GM21390 (cell line): ENCODE results near the gene EID2B.

Source experiments
- ATAC-seq: cut with Tn5 transposase; IDR thresholded peaks from one replicate; pipeline ENCODE4 v1.9.1; 2021; ENCODE audit not compliant: unreplicated experiment

EID2B gene

DNA sequence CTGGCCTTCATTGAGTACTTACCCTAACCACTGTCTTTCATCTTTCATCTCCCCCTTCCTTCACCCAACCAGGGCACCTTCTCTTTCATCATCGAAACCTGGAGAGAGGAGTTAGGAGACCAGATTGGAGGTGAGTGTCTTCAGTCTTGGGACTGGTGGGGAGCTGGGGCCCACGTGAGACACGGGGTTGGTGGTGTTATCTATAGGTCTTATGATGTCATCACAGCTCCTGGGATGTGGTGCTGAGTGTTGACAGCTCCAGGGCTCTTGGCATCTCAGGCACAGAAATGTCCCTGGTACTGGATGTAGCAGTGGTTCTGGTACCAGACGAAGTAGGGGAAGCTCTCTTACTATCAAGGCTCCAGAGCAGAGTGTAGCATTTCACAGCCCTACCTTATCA, 32.1 kb downstream of the EID2B start:
- ATAC-seq: no peak

DNA sequence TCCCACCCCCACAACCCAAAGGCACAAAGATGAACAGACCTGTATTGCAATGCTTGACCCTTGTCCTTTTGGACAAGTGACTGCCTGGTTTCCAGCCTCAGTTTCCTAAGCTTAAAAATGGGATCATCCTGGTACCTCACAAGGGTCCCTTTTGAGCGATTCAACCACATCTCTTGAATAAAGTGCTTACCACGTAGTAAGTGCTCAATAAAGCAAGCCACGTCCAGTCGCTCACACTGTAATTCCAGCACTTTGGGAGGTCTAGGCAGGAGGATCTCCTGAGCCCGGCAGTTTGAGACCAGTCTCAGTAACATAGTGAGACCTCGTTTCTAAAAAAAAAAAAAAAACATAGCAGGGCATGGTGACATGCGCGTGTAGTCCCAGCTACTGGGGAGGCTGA, 32.7 kb downstream of the EID2B start:
- no peak for ATAC-seq

DNA sequence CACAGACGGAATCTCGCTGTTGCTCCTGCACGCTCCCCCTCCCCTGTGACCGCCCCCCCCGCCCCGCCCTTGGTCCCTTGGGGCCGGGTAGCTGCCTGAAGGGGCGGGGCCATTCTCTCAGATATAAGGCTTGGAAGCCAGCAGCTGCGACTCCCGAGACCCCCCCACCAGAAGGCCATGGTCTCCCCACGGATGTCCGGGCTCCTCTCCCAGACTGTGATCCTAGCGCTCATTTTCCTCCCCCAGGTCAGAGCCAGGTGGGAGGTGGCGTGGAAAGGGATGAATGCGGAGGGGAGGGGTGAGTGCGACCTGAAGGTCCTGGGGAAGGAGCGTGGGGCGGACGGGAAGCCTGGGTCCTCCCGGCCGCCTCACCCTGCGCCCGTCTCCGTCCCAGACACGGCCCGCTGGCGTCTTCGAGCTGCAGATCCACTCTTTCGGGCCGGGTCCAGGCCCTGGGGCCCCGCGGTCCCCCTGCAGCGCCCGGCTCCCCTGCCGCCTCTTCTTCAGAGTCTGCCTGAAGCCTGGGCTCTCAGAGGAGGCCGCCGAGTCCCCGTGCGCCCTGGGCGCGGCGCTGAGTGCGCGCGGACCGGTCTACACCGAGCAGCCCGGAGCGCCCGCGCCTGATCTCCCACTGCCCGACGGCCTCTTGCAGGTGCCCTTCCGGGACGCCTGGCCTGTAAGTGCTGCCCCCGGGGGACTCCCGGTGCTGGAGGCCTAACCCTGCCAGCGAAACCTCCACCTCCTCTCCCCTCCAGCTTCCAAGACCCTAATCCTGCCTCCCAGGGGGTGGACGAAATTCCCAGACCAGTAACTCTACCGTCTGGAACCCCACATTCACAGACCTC, 33.6 kb downstream of the EID2B start, which contains the start of gene DLL3:
Gene DLL3 (plus strand): TSS at position 150 of the 845 bp plus-strand sequence. CDS start 28 bp downstream, at position 178.
- no peak for ATAC-seq

- no peak for ATAC-seq
These were observed 34.5 kb downstream of the EID2B start for GRCh38 chr19:39497996-39498797.

DNA sequence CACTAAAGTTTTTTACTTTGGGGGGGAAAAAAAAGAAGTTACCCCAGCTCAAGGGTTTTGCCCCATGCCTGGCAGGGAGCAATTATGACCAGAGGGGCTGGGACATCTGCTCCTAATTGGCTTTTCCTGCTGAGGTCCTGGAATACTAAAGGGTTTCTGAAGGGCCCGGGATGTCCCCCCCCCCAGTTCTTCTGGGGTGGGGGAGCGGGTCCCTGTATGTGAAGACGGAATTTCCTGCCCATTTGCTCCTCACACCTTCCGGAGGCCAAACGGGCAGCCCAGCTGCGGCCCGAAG, 35.0 kb downstream of the EID2B start:
- ATAC-seq: no peak

DNA sequence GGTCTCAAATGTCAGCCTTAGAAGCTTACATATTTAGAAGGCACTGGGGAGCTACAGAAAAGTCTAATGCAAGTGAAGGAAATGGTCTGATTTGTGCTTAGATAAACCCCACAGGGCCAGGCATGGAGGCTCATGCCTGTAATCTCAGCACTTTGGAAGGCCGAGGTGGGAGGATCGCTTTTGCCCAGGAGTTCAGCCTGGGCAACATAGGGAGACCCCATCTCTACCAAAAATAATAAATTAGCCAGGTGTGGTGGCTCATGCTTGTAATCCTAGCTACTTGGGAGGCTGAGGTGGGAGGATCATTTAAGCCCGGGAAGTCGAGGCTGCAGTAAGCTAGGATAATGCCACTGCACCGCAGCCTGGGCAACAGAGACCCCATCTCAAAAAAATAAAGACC, 36.6 kb downstream of the EID2B start:
- no peak for ATAC-seq

DNA sequence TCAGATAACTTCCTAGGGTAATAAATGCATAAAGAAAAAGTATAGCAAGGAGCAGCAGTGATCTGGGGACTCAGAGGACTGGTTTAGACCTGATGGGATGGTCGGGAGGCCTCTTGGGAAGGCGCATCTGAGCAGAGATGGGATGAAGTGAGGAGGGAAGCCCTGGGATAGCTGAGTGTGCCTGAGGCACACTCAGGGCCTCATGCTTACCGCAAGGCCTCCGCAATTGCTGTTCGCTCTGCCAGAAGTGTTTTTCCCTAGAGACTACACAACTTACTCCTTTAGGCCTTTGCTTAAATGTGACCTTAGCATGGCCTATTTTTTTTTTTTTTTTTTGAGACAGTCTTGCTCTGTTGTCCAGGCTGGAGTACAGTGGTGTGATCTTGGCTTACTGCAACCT, 38.0 kb downstream of the EID2B start:
- ATAC-seq: no peak

DNA sequence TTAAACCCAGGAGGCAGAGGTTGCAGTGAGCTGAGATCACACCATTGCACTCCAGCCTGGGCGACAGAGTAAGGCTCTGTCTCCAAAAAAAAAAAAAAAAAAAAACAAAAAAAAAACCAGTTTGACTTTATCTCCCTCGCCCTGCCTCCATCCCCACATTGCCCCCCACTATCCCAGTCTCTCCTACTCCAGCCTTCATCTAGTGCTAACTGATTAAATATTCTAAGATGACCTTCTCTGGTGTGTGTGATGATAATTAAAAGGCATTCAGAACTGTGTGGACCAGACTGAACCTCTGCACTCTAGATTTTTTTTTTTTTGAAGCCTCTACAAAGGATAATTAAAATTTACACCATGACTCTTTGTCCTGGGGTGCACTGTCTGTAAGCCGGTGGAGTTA, 39.9 kb downstream of the EID2B start:
- ATAC-seq: no peak

DNA sequence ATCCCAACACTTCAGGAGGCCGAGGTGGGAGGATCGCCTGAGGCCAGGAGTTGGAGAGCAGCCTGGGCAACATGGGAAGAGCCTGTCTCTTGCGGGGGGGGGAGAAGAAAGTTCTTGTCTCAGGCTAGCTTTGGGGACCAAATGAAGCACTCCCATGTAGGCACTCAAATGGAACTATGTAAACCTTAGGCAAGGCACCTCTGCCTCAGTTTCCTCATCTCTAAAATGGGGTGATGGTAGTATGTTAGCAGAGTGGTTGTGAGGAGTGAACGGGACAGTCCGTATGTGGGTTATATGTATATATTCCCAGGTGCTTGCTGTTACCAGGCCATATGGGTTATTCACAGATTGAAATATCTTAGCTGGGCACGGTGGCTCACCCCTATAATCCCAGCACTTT, 40.4 kb downstream of the EID2B start:
- no peak for ATAC-seq

GRCh38 chr19:39489756-39490155, 42.9 kb downstream of the EID2B start:
- no peak for ATAC-seq

DNA sequence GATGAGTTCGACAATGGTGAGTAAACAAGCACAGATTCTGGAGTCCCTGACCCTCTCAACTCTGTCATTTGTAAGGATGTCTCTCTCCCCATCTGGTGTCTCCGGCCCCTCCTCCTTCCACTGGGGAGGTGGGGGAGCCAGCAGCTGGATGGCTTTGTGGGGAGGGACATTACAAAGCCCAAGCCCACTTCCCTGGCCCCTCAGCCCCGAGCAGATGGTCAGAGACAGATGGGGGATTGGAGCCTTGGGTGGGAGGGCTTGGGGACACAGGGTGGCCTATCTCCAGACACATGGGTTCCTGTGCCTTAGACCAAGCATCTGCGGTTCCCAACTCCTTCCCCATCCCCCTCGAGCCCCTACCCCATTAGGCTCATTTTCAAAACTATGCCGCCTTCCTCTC, 49.5 kb downstream of the EID2B start:
- no peak for ATAC-seq

DNA sequence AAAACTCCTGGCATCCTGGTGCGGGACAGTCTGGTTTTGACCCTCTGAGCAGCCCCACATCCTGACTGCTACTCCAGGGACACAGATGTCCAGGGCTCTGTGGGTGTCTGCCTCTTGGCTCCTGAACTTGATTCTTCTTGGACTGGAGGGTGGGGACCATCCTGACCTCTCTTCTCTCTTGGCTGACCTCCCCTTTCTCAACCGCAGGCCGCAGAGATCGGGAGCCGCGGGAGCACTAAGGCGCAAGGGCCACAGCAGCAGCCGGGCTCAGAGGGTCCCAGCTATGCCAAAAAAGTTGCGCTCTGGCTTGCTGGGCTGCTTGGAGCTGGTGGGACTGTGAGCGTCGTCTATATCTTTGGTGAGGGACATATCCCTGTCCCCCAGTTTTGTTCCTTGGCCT, 51.0 kb downstream of the EID2B start:
- ATAC-seq: no peak

- ATAC-seq: no peak
These were observed 51.5 kb downstream of the EID2B start for GRCh38 chr19:39481229-39481545.
